Measurements from ENCODE around the gene OSBPL10.

GRCh38 chr3:31911643-31912042 lies 69.4 kb downstream of the OSBPL10 start:
- TF ChIP-seq FOSL1 (IDR thresholded peaks at IDR 0.05; ENCODE audit: insufficient read depth, low read depth, low read length): no peak
- no peak for TF ChIP-seq CTCF (IDR thresholded peaks at IDR 0.05; ENCODE audit: control extremely low read depth in 1 of 3, insufficient read depth in 1 of 3, low read depth in 1 of 3, low read length in 3 of 3)
- TF ChIP-seq, protein P1, sequence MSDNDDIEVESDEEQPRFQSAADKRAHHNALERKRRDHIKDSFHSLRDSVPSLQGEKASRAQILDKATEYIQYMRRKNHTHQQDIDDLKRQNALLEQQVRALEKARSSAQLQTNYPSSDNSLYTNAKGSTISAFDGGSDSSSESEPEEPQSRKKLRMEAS (IDR thresholded peaks at IDR 0.05): no peak
- no peak for TF ChIP-seq EZH2 (IDR thresholded peaks at IDR 0.05; ENCODE audit: low read depth, low read length, severe bottlenecking)
- TF ChIP-seq, protein P2, sequence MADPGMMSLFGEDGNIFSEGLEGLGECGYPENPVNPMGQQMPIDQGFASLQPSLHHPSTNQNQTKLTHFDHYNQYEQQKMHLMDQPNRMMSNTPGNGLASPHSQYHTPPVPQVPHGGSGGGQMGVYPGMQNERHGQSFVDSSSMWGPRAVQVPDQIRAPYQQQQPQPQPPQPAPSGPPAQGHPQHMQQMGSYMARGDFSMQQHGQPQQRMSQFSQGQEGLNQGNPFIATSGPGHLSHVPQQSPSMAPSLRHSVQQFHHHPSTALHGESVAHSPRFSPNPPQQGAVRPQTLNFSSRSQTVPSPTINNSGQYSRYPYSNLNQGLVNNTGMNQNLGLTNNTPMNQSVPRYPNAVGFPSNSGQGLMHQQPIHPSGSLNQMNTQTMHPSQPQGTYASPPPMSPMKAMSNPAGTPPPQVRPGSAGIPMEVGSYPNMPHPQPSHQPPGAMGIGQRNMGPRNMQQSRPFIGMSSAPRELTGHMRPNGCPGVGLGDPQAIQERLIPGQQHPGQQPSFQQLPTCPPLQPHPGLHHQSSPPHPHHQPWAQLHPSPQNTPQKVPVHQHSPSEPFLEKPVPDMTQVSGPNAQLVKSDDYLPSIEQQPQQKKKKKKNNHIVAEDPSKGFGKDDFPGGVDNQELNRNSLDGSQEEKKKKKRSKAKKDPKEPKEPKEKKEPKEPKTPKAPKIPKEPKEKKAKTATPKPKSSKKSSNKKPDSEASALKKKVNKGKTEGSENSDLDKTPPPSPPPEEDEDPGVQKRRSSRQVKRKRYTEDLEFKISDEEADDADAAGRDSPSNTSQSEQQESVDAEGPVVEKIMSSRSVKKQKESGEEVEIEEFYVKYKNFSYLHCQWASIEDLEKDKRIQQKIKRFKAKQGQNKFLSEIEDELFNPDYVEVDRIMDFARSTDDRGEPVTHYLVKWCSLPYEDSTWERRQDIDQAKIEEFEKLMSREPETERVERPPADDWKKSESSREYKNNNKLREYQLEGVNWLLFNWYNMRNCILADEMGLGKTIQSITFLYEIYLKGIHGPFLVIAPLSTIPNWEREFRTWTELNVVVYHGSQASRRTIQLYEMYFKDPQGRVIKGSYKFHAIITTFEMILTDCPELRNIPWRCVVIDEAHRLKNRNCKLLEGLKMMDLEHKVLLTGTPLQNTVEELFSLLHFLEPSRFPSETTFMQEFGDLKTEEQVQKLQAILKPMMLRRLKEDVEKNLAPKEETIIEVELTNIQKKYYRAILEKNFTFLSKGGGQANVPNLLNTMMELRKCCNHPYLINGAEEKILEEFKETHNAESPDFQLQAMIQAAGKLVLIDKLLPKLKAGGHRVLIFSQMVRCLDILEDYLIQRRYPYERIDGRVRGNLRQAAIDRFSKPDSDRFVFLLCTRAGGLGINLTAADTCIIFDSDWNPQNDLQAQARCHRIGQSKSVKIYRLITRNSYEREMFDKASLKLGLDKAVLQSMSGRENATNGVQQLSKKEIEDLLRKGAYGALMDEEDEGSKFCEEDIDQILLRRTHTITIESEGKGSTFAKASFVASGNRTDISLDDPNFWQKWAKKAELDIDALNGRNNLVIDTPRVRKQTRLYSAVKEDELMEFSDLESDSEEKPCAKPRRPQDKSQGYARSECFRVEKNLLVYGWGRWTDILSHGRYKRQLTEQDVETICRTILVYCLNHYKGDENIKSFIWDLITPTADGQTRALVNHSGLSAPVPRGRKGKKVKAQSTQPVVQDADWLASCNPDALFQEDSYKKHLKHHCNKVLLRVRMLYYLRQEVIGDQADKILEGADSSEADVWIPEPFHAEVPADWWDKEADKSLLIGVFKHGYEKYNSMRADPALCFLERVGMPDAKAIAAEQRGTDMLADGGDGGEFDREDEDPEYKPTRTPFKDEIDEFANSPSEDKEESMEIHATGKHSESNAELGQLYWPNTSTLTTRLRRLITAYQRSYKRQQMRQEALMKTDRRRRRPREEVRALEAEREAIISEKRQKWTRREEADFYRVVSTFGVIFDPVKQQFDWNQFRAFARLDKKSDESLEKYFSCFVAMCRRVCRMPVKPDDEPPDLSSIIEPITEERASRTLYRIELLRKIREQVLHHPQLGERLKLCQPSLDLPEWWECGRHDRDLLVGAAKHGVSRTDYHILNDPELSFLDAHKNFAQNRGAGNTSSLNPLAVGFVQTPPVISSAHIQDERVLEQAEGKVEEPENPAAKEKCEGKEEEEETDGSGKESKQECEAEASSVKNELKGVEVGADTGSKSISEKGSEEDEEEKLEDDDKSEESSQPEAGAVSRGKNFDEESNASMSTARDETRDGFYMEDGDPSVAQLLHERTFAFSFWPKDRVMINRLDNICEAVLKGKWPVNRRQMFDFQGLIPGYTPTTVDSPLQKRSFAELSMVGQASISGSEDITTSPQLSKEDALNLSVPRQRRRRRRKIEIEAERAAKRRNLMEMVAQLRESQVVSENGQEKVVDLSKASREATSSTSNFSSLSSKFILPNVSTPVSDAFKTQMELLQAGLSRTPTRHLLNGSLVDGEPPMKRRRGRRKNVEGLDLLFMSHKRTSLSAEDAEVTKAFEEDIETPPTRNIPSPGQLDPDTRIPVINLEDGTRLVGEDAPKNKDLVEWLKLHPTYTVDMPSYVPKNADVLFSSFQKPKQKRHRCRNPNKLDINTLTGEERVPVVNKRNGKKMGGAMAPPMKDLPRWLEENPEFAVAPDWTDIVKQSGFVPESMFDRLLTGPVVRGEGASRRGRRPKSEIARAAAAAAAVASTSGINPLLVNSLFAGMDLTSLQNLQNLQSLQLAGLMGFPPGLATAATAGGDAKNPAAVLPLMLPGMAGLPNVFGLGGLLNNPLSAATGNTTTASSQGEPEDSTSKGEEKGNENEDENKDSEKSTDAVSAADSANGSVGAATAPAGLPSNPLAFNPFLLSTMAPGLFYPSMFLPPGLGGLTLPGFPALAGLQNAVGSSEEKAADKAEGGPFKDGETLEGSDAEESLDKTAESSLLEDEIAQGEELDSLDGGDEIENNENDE (IDR thresholded peaks at IDR 0.05; ENCODE audit: insufficient replicate concordance, low read length): no peak
- TF ChIP-seq, protein P3, sequence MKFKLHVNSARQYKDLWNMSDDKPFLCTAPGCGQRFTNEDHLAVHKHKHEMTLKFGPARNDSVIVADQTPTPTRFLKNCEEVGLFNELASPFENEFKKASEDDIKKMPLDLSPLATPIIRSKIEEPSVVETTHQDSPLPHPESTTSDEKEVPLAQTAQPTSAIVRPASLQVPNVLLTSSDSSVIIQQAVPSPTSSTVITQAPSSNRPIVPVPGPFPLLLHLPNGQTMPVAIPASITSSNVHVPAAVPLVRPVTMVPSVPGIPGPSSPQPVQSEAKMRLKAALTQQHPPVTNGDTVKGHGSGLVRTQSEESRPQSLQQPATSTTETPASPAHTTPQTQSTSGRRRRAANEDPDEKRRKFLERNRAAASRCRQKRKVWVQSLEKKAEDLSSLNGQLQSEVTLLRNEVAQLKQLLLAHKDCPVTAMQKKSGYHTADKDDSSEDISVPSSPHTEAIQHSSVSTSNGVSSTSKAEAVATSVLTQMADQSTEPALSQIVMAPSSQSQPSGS (IDR thresholded peaks at IDR 0.05; ENCODE audit: low read length): no peak
